Urothelium cell line (cell line): ENCODE measurements around the gene RIOK3.
A peak's percentile ranks its signal among the peaks of the same experiment; 100 is the strongest.

Source experiments
- DNase-seq: peaks from one replicate; pipeline ENCODE4 v3.0.0; 2011; ENCODE audit warnings: low spot score, mixed read lengths
- FAIRE-seq: peaks from 2 replicates; lab custom pipeline; 2011; peaks lifted over from hg19 to GRCh38; lab: Jason Lieb, UNC

RIOK3 gene

DNA sequence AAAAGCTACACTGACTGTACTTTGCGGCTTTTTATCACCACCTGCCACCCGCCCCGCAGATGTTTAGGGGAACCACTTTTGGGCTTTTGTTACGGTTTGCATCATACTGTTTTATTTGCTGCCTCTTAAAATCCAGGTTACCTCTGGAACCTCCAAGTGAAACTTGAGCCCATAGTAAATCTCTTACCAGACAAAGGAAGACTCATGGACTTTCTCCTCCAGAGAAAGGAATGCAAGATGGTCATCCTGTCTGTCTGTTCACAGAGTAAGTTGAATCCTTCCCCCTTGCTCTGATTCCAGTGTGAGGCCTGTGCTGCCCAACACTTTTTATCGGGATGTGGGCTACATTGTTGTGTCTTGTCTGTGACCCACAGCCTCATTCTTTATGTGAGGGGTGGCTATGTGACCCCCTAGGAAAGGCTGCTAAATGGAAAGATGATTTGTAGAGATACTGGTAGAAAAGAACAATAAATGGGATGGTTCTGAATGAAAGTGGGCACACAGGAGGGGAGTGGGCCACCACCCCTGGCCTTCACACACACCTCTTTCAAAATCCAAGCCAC, 73.5 kb downstream of the RIOK3 start:
- DNase-seq (no peak), FAIRE-seq (no peak)

DNA sequence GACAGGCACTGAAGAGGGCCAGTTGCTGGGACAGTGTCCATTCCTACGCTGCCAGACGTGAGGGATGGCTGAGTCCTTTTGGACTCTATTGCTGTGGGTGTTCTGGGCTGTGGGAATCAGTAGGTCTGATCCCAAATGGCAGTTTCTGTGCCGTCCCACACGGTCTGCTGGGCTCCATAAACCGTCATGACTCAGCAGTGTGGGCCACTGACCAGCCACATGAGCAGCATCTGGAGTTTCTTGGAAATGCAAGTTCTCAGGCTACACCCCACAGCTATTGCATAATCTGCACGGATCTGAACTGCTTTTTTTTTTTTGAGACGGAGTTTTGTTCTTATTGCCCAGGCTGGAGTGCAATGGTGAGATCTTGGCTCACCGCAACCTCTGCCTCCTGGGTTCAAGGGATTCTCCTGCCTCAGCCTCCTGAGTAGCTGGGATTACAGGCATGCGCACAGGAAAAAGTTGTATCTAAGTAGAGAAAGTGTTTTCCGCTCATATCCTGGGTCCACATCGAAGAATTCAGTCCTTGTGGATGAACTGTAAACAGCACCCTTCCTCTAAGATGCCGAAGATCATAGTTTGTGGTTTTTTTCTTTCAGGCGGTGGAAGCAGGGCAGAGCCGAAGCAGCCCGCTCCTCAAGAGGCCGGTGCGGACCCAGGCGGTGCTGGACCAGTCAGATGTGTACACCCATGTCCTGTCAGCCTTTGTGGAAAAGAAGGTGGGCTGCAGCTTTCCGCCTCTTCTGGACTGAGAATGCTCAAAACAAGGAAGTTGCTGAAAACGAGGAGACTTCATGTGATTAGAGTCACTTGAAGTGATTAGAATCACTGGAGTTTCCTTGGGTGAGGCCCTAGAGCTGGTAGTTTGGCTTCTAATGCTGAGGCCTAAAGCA, 75.7 kb downstream of the RIOK3 start:
- no peak for FAIRE-seq

DNA sequence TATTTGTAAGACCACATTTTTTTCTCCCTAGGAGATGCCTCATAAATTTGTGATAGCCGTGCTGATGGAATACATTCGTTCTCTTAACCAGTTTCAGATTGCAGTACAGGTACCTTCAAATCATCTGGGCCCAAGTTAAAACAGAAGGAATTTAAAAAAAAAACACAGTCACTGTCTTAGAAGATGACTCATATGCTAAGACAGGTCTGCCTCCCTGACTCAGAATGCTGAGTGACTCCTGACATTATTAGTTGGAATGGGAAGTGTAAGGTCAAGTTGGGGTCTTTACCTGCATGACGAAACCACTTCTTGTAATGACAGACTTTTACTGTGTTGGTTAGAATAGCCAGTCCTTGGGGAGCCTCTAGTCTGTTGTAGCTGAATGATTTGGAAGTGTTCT, 76.5 kb downstream of the RIOK3 start:
- peak; percentile 25 for DNase-seq
- FAIRE-seq, result no peak

More for the DNA sequence above, 75.7 kb downstream of the RIOK3 start:
- DNase-seq, result no peak

DNA sequence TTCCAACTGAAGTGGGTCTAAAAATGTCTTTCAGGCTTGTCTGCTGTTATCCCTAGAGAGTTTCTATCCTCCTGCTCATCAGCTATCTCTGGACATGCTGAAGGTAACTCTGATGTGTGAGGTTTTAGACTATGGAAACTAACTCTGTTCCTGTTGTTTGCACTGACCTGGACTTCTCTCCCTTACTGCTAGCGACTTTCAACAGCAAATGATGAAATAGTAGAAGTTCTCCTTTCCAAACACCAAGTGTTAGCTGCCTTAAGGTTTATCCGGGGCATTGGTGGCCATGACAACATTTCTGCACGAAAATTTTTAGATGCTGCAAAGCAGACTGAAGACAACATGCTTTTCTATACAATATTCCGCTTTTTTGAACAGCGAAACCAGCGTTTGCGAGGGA, 77.1 kb downstream of the RIOK3 start:
- FAIRE-seq (no peak), DNase-seq (no peak)

DNA sequence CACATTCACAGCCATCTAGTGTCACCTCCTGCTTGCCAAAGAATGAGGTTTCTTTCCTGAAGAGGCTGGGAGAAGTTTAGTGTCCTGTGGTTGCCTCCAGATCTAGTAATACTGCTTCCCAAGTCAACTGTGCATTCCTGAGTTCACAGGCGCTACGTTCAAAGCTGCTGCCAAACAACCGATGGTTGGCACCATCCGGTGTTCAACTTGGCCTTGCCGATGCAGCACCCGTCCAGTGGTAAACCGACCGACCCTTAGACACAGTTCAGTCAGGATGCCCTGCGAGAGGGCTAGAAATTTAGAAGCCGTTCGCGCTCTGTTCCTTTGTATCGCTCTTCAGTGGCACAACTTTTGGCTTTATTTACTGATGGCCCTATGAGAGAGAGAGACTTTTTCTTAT, 78.8 kb downstream of the RIOK3 start:
- no peak for FAIRE-seq
- no peak for DNase-seq
